GM19240 (cell line): ENCODE data around the gene C19orf81.
A peak's percentile ranks its signal among the peaks of the same experiment; 100 is the strongest.

Source experiments
- DNase-seq: peaks from one replicate; pipeline ENCODE4 v3.0.0; 2011; ENCODE audit warnings: low spot score; ENCODE audit not compliant: insufficient read length

The C19orf81 gene

DNA sequence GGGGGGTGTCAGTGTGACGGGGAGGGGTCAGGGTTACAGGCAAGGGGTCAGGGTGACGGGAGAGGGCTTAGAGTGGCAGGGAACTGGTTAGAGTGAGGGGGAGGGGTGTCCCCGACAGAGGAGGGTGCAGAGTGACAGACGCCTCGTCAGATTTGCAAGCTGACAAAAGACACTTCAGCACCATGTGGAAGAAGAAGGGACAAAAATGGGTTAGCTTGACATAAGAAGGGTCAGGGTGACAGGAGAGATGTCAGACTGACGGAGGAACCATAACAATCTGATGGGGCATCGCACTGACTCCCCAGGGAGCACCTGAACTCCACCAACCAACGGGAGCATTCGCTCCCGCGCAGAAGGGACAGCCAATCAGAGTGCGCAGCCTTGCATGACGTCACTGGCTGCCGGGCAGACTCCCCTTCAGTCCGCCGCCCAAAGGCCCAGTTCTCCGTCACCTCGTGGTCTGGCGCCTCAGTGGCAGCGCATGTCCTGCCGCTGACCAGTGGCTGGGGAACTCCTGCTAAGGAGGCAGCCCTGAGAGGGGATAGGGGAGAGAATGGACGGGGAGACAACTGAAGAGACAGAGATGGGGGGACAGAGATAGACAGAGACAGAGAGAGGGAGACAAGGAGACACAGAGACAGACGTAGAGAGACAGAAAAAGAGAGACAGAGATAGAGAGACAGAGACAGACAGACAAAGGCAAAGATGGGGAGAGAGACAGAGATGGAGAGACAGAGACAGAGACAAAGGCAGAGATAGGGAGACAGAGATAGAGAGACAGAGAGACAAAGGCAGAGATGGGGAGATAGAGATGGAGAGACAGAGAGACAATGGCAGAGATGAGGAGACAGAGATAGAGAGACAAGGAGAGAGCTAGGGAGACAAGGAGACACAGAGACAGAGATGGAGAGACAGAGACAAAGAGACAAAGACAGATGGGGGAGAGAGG, 30.2 kb downstream of the C19orf81 start:
- DNase-seq, result peak; percentile 98

DNA sequence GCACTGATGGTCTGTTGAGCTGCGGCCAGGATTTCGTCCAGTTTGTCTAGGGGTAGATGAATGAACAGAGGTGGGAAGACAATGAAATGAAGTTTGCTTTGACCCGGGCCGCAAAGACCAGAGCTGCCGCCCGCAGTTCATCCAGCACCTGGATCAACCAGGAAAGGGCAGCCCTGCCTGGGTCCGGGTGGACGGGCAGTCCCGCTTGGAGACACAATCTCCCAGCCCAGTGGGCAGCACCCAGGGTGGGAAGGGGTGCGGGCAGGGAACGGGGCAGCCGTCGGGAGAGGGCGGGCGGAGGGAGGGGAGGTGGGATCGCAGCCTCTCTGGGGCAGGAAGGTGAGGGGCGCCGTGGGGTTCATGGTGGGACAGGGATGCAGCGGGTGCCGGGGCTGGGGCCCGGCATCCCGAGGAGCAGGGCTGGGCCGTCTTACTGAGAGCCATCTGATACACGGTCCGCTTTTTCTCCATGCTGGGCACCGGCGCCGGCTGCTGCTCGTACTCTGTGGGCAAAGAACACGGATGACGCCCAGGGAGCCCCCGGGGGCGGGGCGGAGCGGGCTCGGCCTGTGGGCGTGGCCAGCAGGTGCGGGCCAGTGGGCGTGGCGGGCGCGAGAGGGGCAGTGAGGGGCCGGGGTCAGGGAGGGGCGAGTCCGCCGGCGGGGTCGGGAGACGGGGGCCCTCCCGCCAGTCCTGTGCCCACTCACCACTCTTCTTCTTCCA, 37.2 kb downstream of the C19orf81 start:
- DNase-seq, result no peak

DNA sequence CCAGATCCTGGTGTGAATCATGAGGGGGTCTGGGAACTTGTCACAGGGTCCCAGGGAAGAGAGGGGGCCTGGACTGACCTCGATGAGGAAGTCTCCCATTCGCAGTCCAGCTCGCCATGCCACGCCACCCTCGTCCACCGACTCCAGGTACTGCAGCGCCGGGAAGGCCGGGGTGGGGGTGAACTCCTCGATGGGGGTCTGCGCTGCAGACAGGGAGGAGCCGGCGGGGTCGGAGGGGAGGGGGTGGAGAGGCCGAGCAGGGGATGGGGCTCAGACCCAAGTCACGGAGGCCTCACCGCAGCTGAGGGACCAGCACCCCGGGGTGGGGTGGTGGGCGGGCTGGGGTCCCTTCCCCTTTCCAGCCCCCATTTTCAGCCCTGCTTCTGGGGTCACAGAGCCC, 39.5 kb downstream of the C19orf81 start:
- DNase-seq, result no peak

DNA sequence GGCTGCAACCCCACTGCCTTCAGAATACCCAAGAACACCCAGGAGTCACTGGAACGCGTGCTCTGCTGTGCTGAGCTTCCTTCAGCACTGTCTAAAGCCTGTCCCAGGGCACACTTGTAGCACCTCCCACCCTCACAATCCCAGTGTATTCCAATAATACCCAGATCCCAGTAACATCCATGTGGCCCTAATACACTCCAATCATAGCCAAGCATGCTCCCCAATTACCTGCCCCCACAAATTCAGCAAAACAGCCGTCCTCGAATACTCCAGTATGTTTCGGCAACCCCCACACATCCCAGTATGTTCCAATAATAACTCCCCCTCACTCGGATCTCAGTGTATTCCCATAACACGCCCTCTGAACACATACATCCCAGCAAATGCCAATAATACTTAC, 41.2 kb downstream of the C19orf81 start:
- DNase-seq, result no peak

DNA sequence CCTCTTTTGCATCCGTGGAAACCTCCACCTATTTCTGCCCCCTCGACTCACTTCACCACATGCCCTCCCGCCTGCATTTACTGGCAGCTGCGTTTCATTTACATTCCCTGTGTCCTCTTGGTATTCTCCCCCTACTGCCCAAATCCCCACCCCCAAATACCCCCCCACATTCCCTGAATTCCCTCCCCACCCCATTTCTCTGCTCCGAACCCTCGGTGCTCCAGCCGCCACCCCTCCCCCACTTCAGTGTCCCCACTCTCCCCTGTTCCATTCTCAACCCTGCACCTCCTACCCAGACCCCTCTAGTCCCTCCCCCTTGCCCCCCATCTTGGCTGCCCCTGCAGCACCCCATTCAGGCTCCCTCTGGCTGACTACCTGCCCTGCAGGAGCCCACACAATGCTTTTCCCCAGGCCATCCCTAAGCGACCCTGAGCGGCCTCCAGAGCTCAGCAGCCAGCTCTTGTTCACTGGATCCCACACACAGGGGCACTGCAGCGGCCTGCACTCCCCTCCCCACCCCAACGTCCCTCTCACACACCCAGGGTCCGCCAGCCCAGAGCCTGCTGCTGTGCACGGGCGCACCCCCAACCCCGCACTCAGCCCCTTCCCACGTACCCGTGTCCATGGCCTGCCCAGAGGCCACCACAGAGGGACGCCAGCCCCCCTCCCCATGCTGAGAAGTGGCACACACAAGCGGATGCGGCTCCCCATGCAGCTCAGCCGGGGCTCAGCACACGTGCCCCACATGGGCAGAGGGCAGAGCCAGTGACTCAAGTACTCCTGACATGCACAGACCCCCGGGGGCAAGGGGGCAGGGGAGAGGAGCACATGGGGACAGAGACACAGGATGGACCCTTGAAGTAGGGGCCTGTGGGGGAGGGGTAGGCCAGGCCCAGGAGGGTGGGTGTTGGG, 44.1 kb downstream of the C19orf81 start:
- DNase-seq, result no peak

DNA sequence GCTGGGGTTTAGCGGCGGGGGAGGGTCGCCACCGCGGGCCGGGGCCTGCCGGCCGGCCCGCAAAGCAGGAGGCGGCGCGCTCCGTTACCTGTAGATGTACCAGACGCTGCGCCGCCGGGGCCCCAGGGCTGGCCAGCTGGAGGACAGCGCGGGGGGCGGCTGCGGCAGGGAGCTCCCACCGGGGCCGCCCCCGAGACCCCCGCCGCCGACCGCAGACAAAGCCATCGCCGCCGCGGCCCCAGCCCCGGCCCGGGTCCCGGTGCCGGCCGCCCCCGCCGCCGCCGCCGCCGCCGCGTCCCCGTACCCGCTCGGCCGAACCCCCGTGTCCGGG, 45.5 kb downstream of the C19orf81 start:
- no peak for DNase-seq

DNA sequence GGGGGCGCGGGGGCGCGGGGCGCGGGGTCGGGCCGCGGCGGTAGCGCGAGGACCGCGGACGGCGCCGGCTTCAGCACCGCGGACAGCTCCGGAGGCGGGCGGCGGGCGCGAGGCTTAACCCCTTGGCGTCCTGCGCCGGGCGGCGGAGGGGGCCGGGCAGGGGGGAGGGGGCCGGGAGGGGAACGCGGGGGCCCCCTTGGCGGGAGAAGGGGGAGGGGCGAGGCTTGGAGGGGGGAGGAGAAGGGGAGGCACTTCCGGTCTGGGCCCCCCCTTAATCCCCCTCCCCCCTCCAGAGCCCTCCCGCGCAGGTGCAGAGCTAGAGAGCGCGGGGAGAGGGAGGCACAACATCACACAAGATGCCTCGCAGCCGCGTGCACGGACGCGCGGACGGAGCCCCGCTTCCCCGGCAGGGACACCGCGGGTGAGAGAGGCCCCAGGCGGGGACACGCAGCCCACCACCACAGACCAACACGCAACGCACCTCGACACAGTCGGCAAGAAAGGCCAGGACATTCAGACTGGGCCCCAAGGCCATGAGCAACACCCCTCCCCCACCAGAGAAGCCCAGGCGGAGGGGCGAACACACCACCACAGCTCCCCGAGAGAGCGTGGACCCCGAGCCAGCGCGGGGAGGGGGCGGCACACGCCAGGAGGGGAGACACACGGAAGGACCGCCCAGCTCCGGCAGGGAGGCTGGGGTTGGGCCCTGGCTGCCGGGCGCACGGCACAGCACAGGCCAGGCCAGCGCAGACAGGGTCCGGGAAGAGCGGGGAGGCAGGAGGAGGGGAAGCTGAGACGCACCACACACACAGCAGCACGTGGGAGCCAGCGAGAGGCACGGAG, 46.2 kb downstream of the C19orf81 start:
- no peak for DNase-seq

DNA sequence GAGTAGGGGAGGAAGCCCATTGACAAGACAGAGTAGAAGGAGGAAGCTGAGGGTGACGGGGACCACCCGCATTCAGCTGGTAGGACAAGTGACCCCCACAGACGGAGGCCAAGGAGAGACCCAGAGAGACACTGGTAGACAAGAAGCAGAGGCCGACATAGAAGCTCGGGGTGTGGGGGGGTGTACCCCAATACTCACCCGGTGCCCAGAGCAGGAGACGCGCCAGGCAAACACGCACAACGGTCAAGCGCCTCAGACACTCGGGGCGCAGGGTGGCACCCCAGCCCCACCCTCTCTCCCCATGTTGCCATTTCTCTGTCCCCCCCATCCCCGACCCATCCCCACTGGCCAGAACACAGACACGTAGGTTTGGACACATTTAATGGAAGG, 46.8 kb downstream of the C19orf81 start:
- DNase-seq, result no peak

DNA sequence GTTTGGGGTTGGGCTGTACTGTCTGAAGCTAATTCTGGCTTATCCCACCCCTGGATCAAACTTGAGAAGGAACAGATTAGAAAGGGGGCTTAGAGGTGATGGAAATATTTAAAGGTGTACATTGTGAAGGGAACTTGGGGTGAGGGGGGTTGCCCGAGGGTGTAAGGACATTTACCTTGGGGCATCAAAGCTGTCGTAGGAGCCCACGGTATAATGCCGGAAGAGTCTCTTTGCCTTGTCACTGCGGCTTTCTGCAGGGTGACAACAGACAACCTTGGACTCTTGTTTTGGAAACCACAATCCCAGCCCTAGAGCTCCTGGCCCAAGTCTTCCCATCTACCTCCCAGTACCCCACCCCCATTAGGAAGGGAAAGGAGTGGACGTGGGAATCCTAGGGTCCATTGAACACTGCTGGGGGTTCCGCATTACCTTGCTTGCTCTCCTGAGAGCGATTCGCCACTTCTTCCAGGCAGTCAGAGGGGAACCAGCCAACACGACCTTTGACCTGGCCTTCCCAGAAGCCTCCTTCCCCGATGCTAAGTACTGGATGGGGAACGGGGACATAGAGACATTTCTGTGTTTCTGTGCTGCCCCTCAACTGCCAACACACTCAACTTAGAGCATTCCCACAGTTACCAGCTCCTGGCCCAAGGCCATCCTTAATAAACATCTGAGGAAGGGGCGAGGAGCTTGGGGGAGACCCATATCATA, 48.3 kb downstream of the C19orf81 start:
- no peak for DNase-seq

DNA sequence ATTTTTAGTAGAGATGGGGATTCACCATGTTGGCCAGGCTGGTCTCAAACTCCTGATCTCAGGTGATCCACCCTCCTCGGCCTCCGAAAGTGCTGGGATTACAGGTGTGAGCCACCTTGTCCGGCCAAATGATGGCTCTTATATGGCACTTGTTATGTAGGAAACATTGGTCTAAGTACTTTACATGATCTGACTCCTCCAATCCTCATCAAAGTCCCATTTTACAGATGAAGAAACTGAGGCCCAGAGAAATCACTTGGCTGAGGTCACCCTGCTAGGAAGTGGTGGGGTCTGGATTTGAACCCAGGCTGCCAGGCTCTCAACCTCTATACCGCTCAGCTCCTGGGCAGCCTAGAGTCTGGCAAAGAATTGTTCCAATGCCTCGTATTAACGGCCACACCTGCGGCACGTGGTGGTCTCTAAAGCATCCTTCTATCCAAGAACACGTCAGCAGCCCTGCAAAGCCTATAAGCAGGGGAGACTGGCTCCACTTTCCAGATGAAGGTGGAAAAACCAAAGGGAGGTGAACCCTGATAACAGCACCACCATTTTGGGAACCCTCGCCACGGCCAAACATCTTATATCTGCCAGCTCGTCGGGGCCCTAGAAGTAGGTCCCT, 52.2 kb downstream of the C19orf81 start:
- DNase-seq, result no peak

DNA sequence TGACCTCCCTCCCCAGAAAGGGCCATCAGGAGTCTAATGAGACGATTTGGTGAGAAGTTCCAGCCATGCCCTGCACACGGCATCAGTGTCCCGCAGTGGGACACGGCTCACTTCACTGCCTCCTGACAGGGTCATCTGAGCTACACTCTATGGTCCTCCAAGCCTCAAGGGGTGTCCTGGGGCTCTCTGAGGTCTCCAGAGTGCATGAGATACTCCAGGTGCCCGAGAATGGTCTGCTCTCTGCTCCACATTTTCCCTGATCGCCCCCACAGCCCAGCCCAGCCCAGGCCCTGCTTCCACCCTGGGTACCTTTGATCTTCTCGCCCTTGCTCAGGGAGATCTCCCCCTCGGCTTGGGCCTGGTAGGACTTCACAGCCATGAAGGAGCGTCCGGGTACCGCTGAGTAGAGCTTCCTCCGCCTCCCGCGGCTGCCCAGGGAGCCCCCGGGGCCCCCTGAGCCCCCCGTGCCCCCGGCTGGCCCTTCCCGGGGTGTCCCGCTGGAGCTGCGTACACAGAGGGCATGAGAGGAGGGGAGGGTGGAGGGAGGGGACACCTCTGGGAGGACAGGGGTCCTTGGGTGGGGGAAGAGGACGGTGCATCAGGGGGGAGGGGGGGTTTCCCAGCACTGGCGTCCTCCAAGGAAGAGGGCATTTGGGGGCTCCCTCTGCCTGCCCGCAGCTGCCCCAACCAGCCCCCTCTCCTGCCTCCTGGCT, 53.1 kb downstream of the C19orf81 start:
- DNase-seq, result no peak

DNA sequence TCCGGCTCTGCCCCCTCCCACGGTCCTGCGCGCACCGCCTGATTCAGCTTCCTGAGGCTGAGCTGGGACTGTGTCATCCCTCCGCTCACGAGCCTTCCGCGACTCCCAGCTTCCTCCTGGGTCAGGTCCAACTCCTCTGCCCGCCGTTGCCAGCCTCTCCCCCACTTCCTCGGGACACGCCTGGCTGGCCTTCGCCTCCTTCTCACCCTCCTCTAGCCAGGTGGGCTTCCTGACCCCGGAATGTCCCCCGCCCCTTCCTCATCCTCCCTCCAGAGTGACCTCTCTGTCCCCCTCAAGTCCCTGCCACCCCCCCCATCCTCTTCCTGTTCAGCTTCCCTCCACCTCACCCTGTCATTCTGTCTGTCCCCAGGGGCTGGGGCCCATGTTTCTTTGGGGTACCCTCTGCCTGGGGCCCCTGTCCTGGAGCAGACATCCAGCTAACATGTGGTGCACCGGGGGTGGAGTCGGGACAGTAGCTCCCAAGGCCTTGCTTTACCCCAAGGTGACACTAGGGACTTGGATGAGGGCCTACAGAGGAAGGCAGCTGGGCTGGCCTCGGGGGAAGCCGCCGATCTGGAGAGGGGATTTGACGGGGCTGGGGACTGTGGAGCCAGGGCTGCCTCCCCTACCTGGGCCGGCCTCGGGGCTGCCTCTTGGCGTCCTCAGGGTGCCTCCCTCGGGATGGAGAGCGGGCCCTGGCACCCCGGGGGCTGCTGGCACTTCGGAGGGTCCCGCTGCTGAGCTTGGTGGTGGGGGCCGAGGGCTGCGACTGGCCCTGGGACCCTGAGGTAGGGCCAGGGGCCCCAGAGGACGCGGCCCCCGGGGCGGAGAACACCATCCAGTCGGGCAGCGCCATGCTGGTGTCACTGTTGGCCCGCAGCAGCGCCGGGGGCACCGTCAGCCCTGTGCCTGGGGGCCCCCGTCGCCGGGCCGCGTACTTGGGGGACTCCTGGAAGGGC, 53.9 kb downstream of the C19orf81 start:
- DNase-seq, result no peak

DNA sequence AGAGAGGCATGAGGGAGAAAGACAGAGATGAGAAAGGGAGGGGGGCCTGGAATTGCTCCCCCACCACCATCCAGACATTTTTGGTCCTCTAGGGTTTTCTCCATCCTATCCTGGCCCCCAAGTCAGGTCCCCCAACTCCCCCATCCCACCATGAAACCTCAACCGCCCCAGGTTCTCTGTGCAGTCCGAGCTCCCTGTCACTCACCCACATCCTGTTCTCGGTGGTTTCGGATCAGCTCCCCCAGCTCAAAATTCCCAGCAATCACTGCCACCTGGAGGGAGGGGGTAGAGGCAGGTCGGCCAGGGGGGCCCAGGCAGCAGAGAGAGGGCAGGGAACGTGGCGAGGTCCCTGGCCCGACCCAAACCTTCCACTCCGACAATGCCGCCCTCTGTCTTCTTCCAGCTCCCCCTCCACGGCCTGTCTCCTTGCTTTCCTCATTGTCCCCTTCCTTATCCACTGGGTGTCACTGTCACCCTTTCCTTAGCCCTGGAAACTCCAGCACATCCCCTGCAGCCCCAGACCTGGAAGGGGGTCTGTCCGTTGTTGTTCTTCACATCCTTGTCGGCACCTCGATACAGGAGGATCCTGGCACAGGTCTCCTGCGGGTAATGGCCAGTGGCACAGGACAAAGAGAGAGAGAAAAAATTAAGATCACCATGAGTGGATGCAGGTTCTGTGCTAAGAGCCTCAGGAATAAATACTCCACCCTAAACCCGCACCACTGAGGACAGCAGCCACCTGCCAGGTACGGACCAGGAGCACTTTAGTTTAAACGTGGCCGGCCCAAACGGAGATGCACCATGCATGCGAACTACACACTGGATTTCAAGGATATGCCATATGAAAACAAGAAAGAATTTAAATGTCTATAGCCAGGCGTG, 54.9 kb downstream of the C19orf81 start:
- DNase-seq, result no peak

DNA sequence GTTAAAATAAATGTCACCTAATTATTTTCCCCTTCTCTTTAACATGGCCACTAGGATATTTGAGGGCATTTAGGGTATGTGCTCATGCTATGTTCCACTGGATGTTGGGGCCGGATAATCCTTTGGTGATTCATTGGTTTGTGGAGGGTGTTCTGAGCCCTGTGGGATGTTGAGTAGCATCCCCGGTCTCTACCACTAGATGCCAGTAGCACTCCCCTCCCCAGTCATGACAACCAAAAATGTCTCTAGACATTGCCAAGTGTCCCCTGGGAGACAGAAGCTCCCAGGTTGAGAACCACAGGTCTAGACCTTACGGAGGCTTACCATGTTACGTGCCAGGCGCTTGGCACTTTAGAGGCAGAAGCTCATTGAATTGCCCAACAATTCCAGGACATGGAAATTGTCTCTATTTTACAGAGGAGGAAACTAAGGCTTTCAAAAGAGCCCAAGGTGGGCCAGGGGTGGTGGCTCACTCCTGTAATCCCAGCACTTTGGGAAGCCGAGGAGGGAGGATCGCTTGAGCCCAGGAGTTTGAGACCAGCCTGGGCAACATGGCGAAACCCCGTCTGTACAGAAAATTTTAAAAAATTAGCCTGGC, 56.3 kb downstream of the C19orf81 start:
- DNase-seq, result peak; percentile 78

DNA sequence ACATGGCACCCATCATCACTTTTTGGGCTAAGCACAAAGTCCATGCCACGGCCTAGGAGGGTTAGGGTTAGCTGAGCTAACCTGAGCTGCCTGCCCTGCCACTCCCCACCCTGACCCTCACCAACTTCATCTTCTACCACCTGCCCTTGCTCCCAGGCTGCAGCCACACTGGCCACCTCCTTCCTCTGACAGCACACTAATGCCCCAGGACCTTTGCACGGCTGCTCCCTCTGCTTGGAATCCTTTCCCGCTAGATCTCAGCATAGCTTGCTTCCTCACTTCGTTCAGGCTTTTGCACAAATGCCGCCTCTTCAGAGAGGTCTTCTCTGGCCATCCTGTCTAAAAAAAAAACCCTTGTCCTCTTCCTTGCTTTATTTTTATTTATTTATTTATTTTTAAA, 57.1 kb downstream of the C19orf81 start:
- no peak for DNase-seq

DNA sequence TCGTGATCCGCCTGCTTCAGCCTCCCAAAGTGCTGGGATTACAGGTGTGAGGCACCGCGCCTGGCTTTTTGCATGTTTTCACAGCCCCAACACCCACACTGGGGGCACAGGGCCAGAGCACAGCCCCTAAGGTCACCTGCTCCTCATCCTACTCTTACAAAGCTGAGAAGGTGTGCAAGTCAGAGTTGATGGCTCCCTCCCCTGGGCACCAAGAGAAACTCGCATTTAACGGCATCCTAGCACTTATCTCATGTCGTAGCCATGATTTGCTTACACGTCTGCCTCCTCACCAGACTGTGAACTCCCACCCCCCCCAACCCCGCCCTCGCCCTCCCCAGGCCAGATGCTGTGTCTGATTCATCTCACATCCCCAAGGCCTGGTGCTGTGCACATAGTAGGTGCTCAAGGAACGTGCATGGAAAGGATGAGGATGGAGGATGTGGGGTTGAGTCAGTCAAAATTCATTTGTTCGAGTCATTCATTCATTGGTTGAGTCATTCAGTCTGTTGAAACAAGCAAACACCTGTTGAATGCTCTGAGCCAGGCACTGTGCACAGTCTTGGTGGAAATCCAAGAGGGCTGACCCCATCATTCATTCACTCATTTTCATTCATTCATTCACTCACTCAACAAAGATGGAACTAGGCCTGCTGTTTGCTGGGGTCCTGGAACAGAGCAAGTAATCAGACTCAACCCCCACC, 59.1 kb downstream of the C19orf81 start:
- DNase-seq, result no peak
